Putamen (tissue), 1 donor: ENCODE data around the gene ZNF79.

Experiments used
- DNase-seq: peaks from one replicate; pipeline ENCODE4 v3.0.0-alpha.2; 2016; ENCODE audit warnings: low spot score

ZNF79 gene

DNA sequence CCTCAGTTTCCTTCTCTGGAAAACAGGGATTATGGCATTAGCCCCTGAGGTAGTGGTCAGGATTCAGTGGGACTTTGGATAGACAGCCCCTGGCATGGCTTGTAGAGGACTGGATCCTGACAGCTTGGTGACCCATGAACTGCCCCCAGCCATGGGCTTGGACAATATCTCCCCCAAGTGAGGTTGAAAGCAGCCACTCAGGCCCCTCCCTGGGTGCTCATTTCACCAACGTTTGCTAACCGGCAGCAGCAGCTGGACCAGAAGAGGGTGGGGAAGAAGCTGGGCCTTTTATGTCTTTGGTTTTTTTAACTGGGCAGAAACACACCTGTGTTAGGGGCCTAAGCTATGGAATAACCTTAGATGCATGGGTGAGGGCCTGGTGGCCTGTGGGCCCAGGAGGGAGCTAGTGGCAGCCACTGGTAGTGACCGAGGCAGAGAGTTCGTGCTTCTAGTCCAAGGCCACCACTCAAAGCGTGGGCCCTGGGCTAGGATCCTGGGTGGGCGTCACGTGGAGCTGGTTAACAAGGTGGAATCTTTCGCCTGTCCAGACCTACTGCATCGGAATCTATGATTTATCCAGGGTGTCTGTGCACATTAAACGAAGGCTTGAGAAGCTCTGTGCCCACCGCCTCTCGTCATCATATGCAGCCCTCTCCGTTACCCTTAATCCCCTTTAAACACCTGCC lies 25.3 kb upstream of the ZNF79 start:
- no peak for DNase-seq

DNA sequence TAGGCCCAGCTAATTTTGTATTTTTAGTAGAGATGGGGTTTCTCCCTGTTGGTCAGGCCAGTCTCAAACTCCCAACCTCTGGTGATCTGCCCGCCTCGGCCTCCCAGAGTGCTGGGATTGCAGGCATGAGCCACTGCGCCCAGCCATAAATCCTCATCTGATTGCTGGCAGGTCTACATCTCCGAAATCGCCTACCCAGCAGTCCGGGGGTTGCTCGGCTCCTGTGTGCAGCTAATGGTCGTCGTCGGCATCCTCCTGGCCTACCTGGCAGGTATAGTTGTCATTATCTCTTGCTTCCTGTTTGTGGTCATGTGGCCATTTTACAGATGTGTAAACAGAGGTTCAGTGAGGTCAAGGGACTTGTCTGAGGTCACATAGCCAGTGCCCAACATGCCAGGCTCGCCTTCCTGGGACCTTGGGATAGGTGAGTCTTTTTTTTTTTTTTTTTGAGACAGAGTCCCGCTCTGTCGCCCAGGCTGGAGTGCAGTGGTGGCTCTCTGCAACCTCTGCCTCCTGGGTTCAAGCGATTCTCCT lies 24.4 kb upstream of the ZNF79 start:
- no peak for DNase-seq

- DNase-seq = peak; percentile 61
Observed at GRCh38 chr9:127402401-127403090, 21.6 kb upstream of the ZNF79 start.

DNA sequence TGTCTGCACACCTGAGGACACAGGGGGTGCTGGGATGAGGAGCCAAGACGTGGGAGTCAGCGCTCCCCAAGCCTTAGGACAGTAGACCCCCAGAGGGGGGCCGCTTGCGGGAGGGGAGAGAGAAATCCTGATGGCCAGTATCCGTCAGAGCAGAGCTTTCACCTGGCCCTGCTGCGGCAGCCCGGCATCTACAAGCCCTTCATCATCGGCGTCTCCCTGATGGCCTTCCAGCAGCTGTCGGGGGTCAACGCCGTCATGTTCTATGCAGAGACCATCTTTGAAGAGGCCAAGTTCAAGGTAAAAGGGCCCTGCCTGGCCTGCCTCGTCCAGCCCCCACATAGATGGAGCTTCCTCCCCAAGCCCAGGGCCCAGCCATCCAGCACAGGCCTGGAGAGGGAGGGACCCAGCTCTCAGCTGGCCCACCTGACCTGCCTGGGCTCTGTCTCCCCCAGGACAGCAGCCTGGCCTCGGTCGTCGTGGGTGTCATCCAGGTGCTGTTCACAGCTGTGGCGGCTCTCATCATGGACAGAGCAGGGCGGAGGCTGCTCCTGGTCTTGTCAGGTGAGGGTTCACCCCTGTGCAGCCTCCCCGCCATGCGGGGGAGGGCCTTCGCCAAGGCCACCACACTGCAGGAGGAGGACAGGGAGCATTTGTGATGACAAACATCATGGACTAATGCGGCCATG lies 20.5 kb upstream of the ZNF79 start:
- no peak for DNase-seq

GRCh38 chr9:127404631-127405030 lies 19.6 kb upstream of the ZNF79 start:
- DNase-seq = no peak

- DNase-seq = no peak
Observed at GRCh38 chr9:127405344-127406125, 18.6 kb upstream of the ZNF79 start.

GRCh38 chr9:127406799-127407491 lies 17.2 kb upstream of the ZNF79 start:
- no peak for DNase-seq

DNA sequence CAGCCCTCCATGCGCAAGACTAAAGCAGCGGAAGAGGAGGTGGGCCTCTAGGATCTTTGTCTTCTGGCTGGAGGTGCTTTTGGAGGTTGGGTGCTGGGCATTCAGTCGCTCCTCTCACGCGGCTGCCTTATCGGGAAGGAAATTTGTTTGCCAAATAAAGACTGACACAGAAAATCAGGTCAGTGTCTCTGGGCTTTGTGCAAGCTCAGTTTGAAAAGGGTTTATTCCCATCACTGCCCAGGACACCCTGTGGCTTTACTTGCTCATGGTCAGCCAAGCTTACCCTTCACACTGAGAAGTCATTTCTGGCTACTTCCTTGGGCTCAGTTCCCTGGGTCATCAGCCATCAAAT lies 16.7 kb upstream of the ZNF79 start:
- DNase-seq = no peak

DNA sequence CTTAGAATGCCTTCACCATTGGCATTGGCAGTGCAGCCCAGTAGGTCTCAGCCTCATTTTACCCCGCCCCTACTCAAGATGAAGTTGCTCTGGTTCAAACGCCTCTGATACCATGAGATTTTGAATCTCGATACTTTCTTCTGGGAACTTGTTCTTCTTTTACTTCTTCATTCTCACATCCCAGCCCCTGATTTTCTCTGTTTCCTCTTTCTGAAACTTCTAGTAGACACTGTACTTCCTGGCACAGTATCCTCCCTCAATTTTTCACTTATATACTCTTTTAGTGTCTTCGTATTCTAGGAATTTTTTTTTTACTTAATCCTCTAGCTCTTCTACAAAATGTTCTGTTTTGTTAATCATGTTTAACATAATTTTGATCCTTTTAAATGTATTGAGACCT lies 13.1 kb upstream of the ZNF79 start:
- DNase-seq = no peak

GRCh38 chr9:127415141-127415540 lies 9.0 kb upstream of the ZNF79 start:
- no peak for DNase-seq

DNA sequence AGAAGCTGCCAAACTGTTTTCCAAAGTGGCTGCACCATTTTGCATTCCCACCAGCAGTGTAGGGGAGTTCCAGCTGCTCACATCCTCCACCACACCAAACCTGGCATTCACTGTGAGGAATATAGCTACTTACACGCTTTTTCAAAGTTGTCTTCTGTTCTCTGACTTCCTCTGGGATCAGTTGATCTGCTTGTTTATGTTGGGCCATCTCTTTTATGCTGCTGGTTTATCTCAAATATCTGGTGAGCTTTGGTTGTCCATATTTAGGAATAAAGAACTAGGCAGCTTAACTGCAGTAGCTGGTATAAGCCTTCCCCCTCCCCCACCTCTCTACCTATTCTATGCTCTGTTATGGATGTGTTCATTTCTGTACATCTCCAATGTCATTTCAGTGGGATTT lies 8.5 kb upstream of the ZNF79 start:
- DNase-seq = no peak

DNA sequence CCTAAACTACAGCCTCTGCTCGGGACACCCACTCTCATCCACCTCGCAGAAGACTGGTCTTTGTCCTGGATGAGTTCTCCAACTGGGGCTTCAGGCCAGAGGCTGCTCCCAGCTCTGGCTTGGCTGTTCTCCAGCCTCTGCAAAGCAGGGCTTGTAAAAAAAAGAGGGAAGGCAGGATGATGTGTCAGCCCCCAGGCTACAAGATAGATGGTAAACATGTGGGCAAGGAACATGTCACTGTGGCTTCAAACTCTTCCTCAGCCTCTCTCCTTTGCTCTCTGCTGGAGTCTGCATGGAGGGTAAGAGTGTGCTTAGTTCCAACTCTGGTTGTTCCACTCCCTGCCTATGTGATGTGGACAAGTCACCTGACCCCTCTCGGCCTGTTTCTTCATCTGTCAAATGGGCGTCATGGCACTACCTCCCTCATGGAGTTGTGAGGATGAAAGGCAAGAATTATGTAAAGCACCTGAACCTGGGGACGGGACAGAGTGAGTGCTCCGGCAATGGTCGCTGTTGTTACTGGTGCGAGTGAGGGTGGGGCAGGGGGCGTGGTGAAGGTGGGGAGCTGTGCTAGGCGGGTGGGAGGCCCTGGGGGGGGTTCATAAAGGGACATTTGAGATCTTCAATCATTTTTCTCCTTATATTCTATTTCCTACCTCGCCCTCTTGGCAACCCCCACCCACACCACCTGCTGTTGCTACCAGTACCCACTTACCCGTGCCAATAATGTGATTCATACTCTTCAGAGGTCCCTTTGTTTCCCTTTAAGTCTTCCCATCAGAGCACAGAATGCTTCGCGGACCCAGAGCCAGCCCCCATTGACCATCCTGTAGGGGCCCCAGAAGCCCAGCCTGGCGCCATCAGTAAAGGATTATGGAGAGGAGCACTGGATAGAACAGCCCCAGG lies 6.8 kb upstream of the ZNF79 start:
- no peak for DNase-seq

DNA sequence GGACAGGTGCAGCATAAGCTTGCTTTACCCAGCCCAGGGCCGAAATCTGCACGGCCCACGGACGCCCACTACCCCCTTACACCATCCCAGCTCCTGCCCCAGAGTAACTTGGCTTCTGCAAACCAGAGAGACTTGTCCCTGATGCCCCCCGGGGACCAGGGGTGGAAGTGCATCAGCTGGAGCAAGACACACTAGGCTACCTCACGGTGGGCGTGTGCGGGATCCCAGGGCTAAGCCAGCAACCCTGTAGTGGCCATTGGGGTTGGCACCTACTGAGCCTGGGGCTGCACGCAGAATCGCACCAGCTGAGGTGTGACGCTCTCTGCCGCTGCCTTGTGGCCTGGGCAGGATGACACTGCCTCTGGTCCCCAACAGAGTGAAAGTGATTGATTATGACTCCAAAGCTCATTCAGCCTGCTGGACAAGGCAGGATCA lies 6.1 kb upstream of the ZNF79 start:
- no peak for DNase-seq

DNA sequence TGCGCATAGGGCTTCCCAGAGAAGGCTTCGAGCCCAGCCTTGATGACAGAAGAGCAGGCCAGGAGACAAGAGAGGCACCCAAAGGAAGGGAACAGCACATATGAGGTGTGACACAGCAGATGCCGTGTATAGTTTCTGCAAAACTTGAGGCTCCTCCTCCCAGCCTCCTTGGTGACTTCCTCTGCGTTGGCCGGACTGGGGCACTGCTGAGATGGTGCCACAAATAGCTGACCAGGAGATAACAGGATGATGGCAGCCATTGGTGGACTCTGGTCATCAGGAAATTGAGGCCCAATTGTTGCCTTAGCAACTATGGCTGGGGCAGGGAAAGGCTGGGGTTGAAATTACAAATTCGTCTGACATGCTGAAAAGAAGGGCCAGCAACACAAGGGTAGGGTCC lies 4.8 kb upstream of the ZNF79 start:
- no peak for DNase-seq

DNA sequence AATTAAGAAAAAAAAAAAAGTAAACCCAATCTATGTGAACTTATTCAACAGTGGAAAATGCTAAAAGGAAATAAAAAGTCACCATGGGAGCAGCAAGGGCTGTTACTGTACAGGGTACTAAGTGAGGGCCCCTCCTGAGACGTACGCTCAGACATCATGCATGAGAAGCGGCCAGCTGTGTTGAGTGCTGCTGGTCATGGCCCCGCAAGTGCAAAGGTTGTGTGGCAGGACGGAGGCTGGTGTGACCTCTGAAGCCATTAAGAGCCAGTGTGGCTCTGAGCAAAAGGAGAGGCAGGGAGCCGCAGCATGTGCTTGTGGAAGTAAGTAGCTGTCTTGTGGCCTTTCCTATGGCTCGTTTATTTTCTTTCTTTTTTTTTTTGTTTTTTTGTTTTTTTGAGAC lies 3.1 kb upstream of the ZNF79 start:
- no peak for DNase-seq

DNA sequence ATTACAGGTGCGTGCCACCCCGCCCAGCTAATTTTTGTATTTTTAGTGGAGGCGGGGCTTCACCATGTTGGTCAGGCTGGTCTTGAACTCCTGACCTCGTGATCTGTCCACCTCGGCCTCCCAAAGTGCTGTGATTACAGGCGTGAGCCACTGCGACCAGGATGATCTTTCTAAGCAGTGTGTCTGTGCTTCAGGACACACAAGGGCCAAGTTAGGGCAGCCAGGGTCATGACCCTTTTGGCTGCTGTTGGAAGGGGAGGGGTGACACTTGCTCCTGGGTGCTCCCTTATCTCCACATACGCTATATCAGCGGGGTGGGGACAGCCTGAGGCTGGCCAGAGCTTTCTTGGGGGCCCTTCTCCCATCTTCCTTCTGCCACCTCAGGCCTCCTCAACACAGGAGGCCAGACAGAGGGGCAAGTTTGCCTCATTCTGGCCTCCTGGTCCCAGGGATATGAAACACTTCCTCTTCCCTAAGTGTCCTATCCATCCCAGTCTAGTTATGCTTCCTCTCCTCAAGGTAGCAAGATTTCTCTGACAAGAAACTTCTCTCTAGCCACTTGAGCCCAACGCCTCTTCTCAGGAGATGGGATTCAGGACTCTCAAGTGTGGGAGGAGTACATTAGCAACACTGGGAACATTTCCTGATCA lies 1.9 kb upstream of the ZNF79 start:
- no peak for DNase-seq

- no peak for DNase-seq
Observed at GRCh38 chr9:127422787-127423186, 1.4 kb upstream of the ZNF79 start.

- DNase-seq = no peak
Observed at GRCh38 chr9:127423476-127423933, 677 bp upstream of the ZNF79 start.

- no peak for DNase-seq
Observed at GRCh38 chr9:127424676-127424999, 456 bp downstream of the ZNF79 start.

DNA sequence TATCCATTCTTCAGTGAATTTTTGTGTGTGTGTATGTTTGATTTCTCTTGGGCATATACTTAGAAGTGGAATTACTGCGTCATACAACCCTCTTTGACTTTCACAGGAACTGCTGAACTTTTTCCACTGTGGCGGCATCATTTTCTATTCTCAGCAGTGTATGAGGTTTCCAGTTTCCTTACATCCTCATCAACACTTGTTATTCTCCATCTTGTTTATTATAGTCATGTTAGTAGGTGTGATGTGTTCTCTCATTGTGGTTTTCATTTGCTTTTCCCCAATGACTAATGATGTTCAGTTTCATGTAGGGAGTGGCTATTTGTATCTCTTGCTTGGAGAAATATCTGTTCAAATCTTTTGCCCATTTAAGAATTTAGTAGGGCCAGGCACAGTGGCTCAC lies 2.6 kb downstream of the ZNF79 start:
- no peak for DNase-seq
